Measurements from ENCODE around the gene SCYL1. TPM values are rescaled to one million over a fixed set of nuclear protein-coding genes. Genes with fewer than 3 reads are reported as not detected.
A peak's percentile ranks its signal among the peaks of the same experiment; 100 is the strongest.

SCYL1 gene
- total and polyA plus RNA-seq, 8 donors, result 40.1 to 83.9 (median 43.1) TPM

- intact Hi-C loops (cut with DNase I), result loop anchor here in 2 of 3 donors (10.0 kb wide), 2 partner anchors 55 to 315 kb away; no protein-coding TSS in a partner anchor
- Histone ChIP-seq H3K27ac (no peak overlapping the region), H3K4me3 (no peak overlapping the region), H3K36me3 (peaks cover 2 to 26% (median 9%) of the 10 kb centered on the region in 3 donors), H3K9me3 (no peaks in the 10 kb centered on the region), H3K4me1 (peaks cover 0 to 8% (median 5%) of the 10 kb centered on the region in 3 donors), H3K27me3 (no peaks in the 10 kb centered on the region)
- FAIRE-seq (no peak), DNase-seq (peak in 1 of 6 donors; percentile 67), ATAC-seq (no peak)
- 63 to 67% methylated on average over 10 of the region's 10 CpGs for WGBS, 2 donors
- TF ChIP-seq, protein P1, sequence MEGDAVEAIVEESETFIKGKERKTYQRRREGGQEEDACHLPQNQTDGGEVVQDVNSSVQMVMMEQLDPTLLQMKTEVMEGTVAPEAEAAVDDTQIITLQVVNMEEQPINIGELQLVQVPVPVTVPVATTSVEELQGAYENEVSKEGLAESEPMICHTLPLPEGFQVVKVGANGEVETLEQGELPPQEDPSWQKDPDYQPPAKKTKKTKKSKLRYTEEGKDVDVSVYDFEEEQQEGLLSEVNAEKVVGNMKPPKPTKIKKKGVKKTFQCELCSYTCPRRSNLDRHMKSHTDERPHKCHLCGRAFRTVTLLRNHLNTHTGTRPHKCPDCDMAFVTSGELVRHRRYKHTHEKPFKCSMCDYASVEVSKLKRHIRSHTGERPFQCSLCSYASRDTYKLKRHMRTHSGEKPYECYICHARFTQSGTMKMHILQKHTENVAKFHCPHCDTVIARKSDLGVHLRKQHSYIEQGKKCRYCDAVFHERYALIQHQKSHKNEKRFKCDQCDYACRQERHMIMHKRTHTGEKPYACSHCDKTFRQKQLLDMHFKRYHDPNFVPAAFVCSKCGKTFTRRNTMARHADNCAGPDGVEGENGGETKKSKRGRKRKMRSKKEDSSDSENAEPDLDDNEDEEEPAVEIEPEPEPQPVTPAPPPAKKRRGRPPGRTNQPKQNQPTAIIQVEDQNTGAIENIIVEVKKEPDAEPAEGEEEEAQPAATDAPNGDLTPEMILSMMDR (IDR thresholded peaks at IDR 0.05), result no peak
Observed at GRCh38 chr11:65529475-65530156, 4.7 kb downstream of the SCYL1 start.

- DNase-seq (no peak), ATAC-seq (no peak), FAIRE-seq (no peak)
- Histone ChIP-seq H3K4me3 (no peak overlapping the region), H3K27me3 (no peaks in the 10 kb centered on the region), H3K9me3 (no peaks in the 10 kb centered on the region), H3K36me3 (peaks cover 2 to 26% (median 9%) of the 10 kb centered on the region in 3 donors), H3K27ac (no peak overlapping the region), H3K4me1 (peaks cover 0 to 8% (median 5%) of the 10 kb centered on the region in 3 donors)
- TF ChIP-seq, protein P1 (IDR thresholded peaks at IDR 0.05), result no peak
- intact Hi-C loops (cut with DNase I), result loop anchor here in 2 of 3 donors (10.0 kb wide), 2 partner anchors 55 to 315 kb away; no protein-coding TSS in a partner anchor
- 86 to 92% methylated on average over 5 of the region's 5 CpGs for WGBS, 2 donors
Observed at GRCh38 chr11:65530157-65530496, 5.2 kb downstream of the SCYL1 start.

DNA sequence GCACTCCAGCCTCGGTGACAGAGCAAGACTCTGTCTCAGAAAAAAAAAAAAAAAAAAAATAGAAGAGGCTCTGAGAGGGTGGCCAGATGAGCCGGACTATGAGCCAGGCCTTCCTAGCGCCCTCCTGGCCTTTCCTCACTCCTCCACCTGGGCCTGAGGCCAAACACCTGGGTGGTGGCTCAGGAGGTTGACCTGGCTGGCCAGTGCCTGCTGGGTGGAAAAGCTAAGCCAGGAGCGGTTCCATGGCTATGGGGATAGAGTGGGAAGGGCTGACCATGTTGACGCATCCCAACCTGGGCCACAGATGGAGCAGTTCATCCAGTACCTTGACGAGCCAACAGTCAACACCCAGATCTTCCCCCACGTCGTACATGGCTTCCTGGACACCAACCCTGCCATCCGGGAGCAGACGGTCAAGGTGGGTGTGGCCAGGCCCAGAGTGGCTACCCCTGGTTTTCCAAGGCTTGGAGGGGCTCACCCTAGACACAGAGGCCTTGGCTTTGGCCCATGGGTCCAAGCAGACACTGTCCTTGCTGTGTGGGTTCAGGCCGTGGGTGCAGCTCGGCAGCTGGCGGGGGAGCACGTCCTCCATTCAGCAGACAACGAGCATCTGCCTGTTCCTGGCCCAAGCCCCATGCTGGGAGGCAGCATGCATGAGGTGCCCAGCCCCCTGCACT, 7.6 kb downstream of the SCYL1 start:
- intact Hi-C loops (cut with DNase I), result loop anchor here in 2 of 3 donors (10.0 kb wide), 2 partner anchors 52 to 318 kb away; no protein-coding TSS in a partner anchor
- peak in 1 of 4 donors; percentile 19 for ATAC-seq

DNA sequence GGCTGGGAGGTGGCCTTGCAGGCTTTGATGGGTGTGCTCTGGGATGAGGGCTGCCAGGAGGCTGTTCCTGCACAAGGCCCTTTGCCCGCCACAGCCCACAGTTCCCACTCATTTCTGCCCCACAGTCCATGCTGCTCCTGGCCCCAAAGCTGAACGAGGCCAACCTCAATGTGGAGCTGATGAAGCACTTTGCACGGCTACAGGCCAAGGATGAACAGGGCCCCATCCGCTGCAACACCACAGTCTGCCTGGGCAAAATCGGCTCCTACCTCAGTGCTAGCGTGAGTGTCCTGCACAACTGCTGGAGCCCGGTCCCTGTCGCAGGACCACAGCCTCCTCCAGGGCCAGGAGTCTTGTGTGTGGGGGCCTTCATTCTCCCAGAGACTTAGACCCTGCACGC, 10.2 kb downstream of the SCYL1 start:
- Histone ChIP-seq H3K9me3 (no peaks in the 10 kb centered on the region), H3K4me3 (no peak overlapping the region), H3K27me3 (no peaks in the 10 kb centered on the region), H3K4me1 (peaks cover 0 to 5% (median 0%) of the 10 kb centered on the region in 3 donors), H3K27ac (no peak overlapping the region), H3K36me3 (peaks cover 2 to 35% (median 9%) of the 10 kb centered on the region in 3 donors)
- ATAC-seq, result no peak
- no peak for DNase-seq
- FAIRE-seq, result no peak
- TF ChIP-seq, protein P1 (IDR thresholded peaks at IDR 0.05), result no peak
- intact Hi-C loops (cut with DNase I), result loop anchor here in 2 of 3 donors (10.0 kb wide), 2 partner anchors 50 to 320 kb away; no protein-coding TSS in a partner anchor
- 80 to 90% methylated on average over 9 of the region's 9 CpGs for WGBS, 2 donors

More for the DNA sequence above, 7.6 kb downstream of the SCYL1 start:
- TF ChIP-seq, protein P1 (IDR thresholded peaks at IDR 0.05), result no peak
- DNase-seq (peak in 1 of 6 donors; percentile 65), FAIRE-seq (no peak)
- no peaks in the 10 kb centered on the region for H3K9me3 ChIP-seq
- peaks cover 2 to 26% (median 9%) of the 10 kb centered on the region in 3 donors for H3K36me3 ChIP-seq
- H3K4me1 ChIP-seq, result no peaks in the 10 kb centered on the region
- no peaks in the 10 kb centered on the region for H3K27me3 ChIP-seq
- H3K27ac ChIP-seq, result no peak overlapping the region
- WGBS, 2 donors, result 84 to 89% methylated on average over 15 of the region's 15 CpGs
- no peak overlapping the region for H3K4me3 ChIP-seq

Measured in pancreas (tissue), 10 donors.